ENCODE measurements around the gene MMADHC.

- no peak for TF ChIP-seq CTCF (IDR thresholded peaks at IDR 0.05)
- TF ChIP-seq POLR2A (IDR thresholded peaks at IDR 0.05), result no peak
- no peak for TF ChIP-seq POLR2AphosphoS5 (IDR thresholded peaks at IDR 0.05)
Measured at GRCh38 chr2:149625271-149625670, 37.7 kb upstream of the MMADHC start.
